ENCODE data around the gene RPS6KA2. TPM values are rescaled to one million over a fixed set of nuclear protein-coding genes. Genes with fewer than 3 reads are reported as not detected.

The RPS6KA2 gene
- total RNA-seq, 1 experiment from 2014 or later = 4.1 TPM

DNA sequence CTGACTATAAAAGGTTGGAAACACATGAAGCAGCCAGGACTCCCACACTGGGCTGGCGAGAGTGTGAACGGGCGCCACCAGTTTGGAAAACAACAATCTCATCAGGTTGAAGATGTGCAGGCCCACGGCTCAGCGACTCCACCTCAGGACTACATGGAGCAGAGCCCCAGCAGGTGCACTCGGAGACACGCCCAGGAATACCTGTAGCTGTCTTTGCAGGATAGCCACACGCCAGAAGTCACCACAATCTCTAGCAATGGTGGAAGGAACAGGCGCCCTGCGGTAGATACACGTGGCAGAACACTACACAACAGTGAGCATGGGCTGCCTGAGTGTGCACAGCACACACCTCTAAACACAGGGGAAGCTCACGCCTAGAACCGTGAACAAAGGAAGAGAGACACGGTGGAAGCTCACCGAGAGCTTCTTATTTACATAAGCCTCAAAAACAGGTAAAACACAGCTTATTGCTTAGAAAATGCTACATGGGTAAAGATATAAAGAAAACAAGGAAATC lies 28.7 kb upstream of the RPS6KA2 start:
- Histone ChIP-seq H3K27ac (ENCODE audit: low read length) (no peak overlapping the region), H3K27me3 (ENCODE audit: control insufficient read depth, insufficient read depth, low read length) (peaks cover 10% of the 10 kb centered on the region), H3K9me3 (ENCODE audit: control insufficient read depth, insufficient read depth, low read depth, low read length) (no peaks in the 10 kb centered on the region), H3K36me3 (ENCODE audit: control insufficient read depth, insufficient read depth, low read length) (no peaks in the 10 kb centered on the region), H3K4me3 (ENCODE audit: low read depth in 2 of 2, low read length in 2 of 2) (no peak overlapping the region), H3K4me1 (ENCODE audit: control insufficient read depth, insufficient read depth, low read length) (no peaks in the 10 kb centered on the region)
- no TSS peak for BruUV-seq (replicated peaks)
- ATAC-seq = no peak
- in situ Hi-C loops (cut with HindIII; ENCODE audit: low pct_unique_long_range_greater_than_20kb, low sequenced_read_pairs) (no loop called here), intact Hi-C loops (cut with micrococcal nuclease; ENCODE audit: unreplicated experiment) (no loop called here)
- ChIA-PET CTCF (no interaction called here), POLR2A (interaction anchor here (0.7 kb wide), 1 partner anchor 931 kb away, joined by 3 read pairs; no protein-coding TSS in a partner anchor)
- TF ChIP-seq, protein P1, sequence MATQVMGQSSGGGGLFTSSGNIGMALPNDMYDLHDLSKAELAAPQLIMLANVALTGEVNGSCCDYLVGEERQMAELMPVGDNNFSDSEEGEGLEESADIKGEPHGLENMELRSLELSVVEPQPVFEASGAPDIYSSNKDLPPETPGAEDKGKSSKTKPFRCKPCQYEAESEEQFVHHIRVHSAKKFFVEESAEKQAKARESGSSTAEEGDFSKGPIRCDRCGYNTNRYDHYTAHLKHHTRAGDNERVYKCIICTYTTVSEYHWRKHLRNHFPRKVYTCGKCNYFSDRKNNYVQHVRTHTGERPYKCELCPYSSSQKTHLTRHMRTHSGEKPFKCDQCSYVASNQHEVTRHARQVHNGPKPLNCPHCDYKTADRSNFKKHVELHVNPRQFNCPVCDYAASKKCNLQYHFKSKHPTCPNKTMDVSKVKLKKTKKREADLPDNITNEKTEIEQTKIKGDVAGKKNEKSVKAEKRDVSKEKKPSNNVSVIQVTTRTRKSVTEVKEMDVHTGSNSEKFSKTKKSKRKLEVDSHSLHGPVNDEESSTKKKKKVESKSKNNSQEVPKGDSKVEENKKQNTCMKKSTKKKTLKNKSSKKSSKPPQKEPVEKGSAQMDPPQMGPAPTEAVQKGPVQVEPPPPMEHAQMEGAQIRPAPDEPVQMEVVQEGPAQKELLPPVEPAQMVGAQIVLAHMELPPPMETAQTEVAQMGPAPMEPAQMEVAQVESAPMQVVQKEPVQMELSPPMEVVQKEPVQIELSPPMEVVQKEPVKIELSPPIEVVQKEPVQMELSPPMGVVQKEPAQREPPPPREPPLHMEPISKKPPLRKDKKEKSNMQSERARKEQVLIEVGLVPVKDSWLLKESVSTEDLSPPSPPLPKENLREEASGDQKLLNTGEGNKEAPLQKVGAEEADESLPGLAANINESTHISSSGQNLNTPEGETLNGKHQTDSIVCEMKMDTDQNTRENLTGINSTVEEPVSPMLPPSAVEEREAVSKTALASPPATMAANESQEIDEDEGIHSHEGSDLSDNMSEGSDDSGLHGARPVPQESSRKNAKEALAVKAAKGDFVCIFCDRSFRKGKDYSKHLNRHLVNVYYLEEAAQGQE (IDR thresholded peaks at IDR 0.05; ENCODE audit: insufficient read depth in 1 of 2, low read depth in 2 of 2, low read length in 1 of 2) = no peak
- TF ChIP-seq SIN3A (IDR thresholded peaks at IDR 0.05; ENCODE audit: borderline replicate concordance, insufficient read depth, low read depth, low read length) (no peak), TCF7L2 (IDR thresholded peaks at IDR 0.05; ENCODE audit: low read depth, low read length) (no peak)
- TF ChIP-seq, protein P2, sequence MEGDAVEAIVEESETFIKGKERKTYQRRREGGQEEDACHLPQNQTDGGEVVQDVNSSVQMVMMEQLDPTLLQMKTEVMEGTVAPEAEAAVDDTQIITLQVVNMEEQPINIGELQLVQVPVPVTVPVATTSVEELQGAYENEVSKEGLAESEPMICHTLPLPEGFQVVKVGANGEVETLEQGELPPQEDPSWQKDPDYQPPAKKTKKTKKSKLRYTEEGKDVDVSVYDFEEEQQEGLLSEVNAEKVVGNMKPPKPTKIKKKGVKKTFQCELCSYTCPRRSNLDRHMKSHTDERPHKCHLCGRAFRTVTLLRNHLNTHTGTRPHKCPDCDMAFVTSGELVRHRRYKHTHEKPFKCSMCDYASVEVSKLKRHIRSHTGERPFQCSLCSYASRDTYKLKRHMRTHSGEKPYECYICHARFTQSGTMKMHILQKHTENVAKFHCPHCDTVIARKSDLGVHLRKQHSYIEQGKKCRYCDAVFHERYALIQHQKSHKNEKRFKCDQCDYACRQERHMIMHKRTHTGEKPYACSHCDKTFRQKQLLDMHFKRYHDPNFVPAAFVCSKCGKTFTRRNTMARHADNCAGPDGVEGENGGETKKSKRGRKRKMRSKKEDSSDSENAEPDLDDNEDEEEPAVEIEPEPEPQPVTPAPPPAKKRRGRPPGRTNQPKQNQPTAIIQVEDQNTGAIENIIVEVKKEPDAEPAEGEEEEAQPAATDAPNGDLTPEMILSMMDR (IDR thresholded peaks at IDR 0.05) = no peak
- no peak for DNase-seq (ENCODE audit: low read depth, low spot score)

DNA sequence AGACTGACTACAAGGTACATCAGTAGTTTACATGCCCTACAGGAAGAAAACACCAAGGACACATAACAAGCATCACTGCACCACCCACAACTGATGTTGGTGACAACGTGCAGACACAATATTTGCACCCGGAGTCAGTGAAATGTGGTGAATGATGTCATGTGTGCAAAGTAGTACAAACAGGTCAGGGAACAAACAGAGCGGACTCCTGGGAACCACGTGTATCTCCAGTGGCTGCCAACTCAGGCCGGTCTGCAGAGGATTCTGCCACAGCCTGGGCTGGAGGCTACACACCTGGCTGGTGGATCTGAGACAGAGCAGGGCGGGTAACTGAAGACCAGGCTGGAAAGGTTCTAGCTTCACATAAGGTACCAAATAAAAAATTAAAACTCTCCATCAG lies 28.2 kb upstream of the RPS6KA2 start:
- no peak for DNase-seq (ENCODE audit: low read depth, low spot score)
- intact Hi-C loops (cut with micrococcal nuclease; ENCODE audit: unreplicated experiment) (no loop called here), in situ Hi-C loops (cut with HindIII; ENCODE audit: low pct_unique_long_range_greater_than_20kb, low sequenced_read_pairs) (no loop called here)
- POLR2A ChIA-PET = interaction anchor here (0.7 kb wide), 1 partner anchor 931 kb away, joined by 3 read pairs; no protein-coding TSS in a partner anchor
- peaks cover 11% of the 10 kb centered on the region for H3K27me3 ChIP-seq (ENCODE audit: control insufficient read depth, insufficient read depth, low read length)
- no peak overlapping the region for H3K27ac ChIP-seq (ENCODE audit: low read length)
- CTCF ChIA-PET = no interaction called here
- H3K4me3 ChIP-seq (ENCODE audit: low read depth in 2 of 2, low read length in 2 of 2) = no peak overlapping the region
- TF ChIP-seq, protein P1 (IDR thresholded peaks at IDR 0.05; ENCODE audit: insufficient read depth in 1 of 2, low read depth in 2 of 2, low read length in 1 of 2) = no peak
- TF ChIP-seq SIN3A (IDR thresholded peaks at IDR 0.05; ENCODE audit: borderline replicate concordance, insufficient read depth, low read depth, low read length) (no peak), TCF7L2 (IDR thresholded peaks at IDR 0.05; ENCODE audit: low read depth, low read length) (no peak), POLR2AphosphoS5 (IDR thresholded peaks at IDR 0.05; ENCODE audit: low read depth, low read length) (no peak)
- no peaks in the 10 kb centered on the region for H3K9me3 ChIP-seq (ENCODE audit: control insufficient read depth, insufficient read depth, low read depth, low read length)
- no peak for ATAC-seq
- BruUV-seq (replicated peaks) = no TSS peak
- no peaks in the 10 kb centered on the region for H3K4me1 ChIP-seq (ENCODE audit: control insufficient read depth, insufficient read depth, low read length)
- no peaks in the 10 kb centered on the region for H3K36me3 ChIP-seq (ENCODE audit: control insufficient read depth, insufficient read depth, low read length)

All from Panc1 (cell line).